NCI-H226 (cell line): ENCODE measurements around the gene FAM20B.

Experiments used
- DNase-seq: peaks from one replicate; pipeline ENCODE4 v3.0.0-alpha.2; 2015

Gene FAM20B

GRCh38 chr1:179048339-179049124 lies 22.8 kb downstream of the FAM20B start:
- no peak for DNase-seq

GRCh38 chr1:179052776-179053175 lies 27.1 kb downstream of the FAM20B start:
- DNase-seq = no peak

GRCh38 chr1:179053486-179053885 lies 27.8 kb downstream of the FAM20B start:
- no peak for DNase-seq

- no peak for DNase-seq
Observed at GRCh38 chr1:179055937-179056336, 30.2 kb downstream of the FAM20B start.

- DNase-seq = peak; percentile 80
Observed at GRCh38 chr1:179058487-179059483, 33.1 kb downstream of the FAM20B start.

- peak; percentile 44 for DNase-seq
Observed at GRCh38 chr1:179061360-179062282, 35.9 kb downstream of the FAM20B start.

GRCh38 chr1:179066471-179066870 lies 40.8 kb downstream of the FAM20B start:
- DNase-seq = no peak

GRCh38 chr1:179077396-179077795 lies 51.7 kb downstream of the FAM20B start:
- DNase-seq = peak; percentile 88

GRCh38 chr1:179079113-179079761 lies 53.5 kb downstream of the FAM20B start:
- DNase-seq = peak; percentile 53

GRCh38 chr1:179080866-179081686 lies 55.4 kb downstream of the FAM20B start:
- no peak for DNase-seq

- DNase-seq = peak; percentile 86
Observed at GRCh38 chr1:179081687-179082332, 56.1 kb downstream of the FAM20B start, which contains the start of gene TOR3A. TSS of gene TOR3A (plus strand) at chr1:179082070. CDS start at chr1:179082129, 59 bp downstream.

GRCh38 chr1:179082333-179082998 lies 56.8 kb downstream of the FAM20B start:
- peak; percentile 23 for DNase-seq

- DNase-seq = no peak
Observed at GRCh38 chr1:179082999-179083335, 57.3 kb downstream of the FAM20B start.

GRCh38 chr1:179083533-179083932 lies 57.8 kb downstream of the FAM20B start:
- DNase-seq = no peak

- DNase-seq = peak; percentile 24
Observed at GRCh38 chr1:179087665-179088064, 62.0 kb downstream of the FAM20B start.

- DNase-seq = no peak
Observed at GRCh38 chr1:179089827-179090482, 64.3 kb downstream of the FAM20B start.

- DNase-seq = no peak
Observed at GRCh38 chr1:179090522-179090921, 64.8 kb downstream of the FAM20B start.

GRCh38 chr1:179090923-179091322 lies 65.2 kb downstream of the FAM20B start:
- DNase-seq = no peak

- DNase-seq = peak; percentile 56
Observed at GRCh38 chr1:179091691-179092165, 66.0 kb downstream of the FAM20B start.
